Measurements from ENCODE around the gene WNT2B.

- TF ChIP-seq POLR2A (IDR thresholded peaks at IDR 0.05; ENCODE audit: low read depth, low read length) (no peak), CTCF (IDR thresholded peaks at IDR 0.05; ENCODE audit: extremely low read depth in 1 of 2, insufficient read depth in 1 of 2, low read depth in 1 of 2, low read length in 2 of 2) (no peak), MYC (IDR thresholded peaks at IDR 0.05; ENCODE audit: low read depth, low read length) (no peak), MAX (IDR thresholded peaks at IDR 0.05; ENCODE audit: insufficient read depth, insufficient read length) (no peak), JUN (IDR thresholded peaks at IDR 0.05; ENCODE audit: borderline replicate concordance, insufficient read depth, insufficient read length, low read depth) (no peak), POLR2AphosphoS5 (IDR thresholded peaks at IDR 0.05; ENCODE audit: insufficient read depth, low read depth, low read length) (no peak), EZH2 (IDR thresholded peaks at IDR 0.05; ENCODE audit: borderline replicate concordance, low read depth, low read length, severe bottlenecking) (no peak), GATA2 (IDR thresholded peaks at IDR 0.05; ENCODE audit: insufficient read depth, insufficient read length, low read depth, low read length) (no peak), FOS (IDR thresholded peaks at IDR 0.05; ENCODE audit: borderline replicate concordance, insufficient read depth, low read length) (no peak)
Measured at GRCh38 chr1:112532064-112532463, 23.3 kb downstream of the WNT2B start.
